B cell (primary cell): ENCODE measurements around the gene CCR6.

Experiments
- CTCF ChIP-seq: fragments of 200-600 bp; IDR thresholded peaks from one replicate; pipeline ENCODE4 v1.8.0; 2022; ENCODE audit warnings: antibody characterized with exemption, mild to moderate bottlenecking
- EZH2 ChIP-seq: IDR thresholded peaks from 2 replicates; pipeline ENCODE4 v1.6.1; 2012; ENCODE audit warnings: borderline replicate concordance, low read depth, mild to moderate bottlenecking, moderate library complexity, low read length; ENCODE audit not compliant: insufficient read depth, poor library complexity, severe bottlenecking

- TF ChIP-seq CTCF (no peak), EZH2 (no peak)
Observed at GRCh38 chr6:167157863-167158262, 35.0 kb downstream of the CCR6 start, which contains the start of gene GPR31.
